GM21515 (cell line): ENCODE results near the gene SATB2.

Experiments
- ATAC-seq: cut with Tn5 transposase; IDR thresholded peaks from one replicate; pipeline ENCODE4 v1.9.1; 2021; ENCODE audit not compliant: unreplicated experiment

The SATB2 gene

GRCh38 chr2:199457147-199458008 lies at the start of gene SATB2:
Gene SATB2 (minus strand): TSS chr2:199457939. CDS start chr2:199456037, 1,902 bp downstream.
- ATAC-seq: no peak

GRCh38 chr2:199505755-199506403 lies 48.1 kb upstream of the SATB2 start:
- ATAC-seq: no peak

DNA sequence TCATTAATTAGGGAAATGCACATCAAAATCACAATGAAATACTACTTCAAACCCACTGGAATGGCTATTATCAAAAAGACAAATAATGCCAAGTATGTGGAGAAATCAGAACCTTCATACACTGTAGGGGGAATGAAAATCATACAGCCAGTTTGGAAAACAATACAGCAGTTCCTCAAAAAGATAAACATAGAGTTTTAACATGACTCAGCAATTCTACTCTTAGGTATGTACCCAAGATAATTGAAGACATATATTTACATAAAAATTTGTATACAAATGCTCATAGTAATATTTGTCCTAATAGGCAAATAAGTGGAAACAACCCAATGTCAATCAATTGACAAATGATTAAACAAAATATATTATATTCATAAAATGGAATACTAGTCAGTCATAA lies 45.4 kb upstream of the SATB2 start:
- no peak for ATAC-seq

- ATAC-seq: no peak
These were observed 41.3 kb upstream of the SATB2 start for GRCh38 chr2:199499005-199499404.

GRCh38 chr2:199495147-199495546 lies 37.4 kb upstream of the SATB2 start:
- no peak for ATAC-seq

DNA sequence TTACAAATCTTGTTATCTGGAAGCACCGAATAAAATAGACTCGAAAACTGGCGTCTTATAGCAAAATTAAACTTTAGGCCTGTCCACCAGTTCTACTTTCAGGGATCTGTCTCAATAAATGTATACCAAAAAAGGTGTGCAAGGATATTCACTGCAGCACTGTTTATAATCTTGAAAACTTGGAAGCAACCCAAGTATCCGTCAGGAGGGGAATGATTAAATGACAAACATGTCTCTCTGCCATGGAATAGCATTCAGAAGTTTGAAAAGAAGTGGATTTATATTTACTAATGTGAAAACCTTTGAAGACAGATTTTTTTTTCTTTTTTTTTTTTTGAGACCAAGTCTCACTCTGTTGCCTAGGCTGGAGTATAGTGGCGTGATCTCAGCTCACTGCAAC lies 32.3 kb upstream of the SATB2 start:
- no peak for ATAC-seq

GRCh38 chr2:199488772-199489400 lies 31.1 kb upstream of the SATB2 start:
- no peak for ATAC-seq

DNA sequence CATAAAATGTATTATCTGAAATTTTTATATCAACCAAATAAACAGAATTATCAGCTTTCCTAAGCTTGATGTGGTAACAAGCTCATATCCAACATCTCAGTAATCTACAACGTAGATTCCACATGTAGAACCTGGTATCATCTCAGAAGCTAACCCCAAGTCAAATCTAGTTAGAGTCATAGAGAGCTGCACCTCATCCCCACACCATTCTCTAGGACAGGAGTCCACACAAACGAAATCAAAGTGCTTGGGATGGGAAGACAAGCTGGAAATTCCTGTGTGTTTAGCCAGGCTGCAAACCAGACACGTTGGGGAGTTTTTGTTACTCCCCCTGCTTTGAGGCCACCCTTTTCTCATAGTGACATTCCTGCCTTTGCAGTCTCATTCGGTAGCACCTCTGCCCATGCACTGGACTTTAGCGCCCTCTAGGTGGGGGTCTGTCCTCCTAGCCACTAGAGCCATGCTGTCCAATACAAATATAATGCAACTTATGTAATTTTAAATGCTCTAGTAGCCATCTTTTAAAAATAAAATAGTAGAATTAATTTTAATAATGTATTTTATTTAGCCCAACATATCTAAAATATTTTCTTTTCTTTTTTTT lies 28.1 kb upstream of the SATB2 start:
- peak; percentile 66 for ATAC-seq

DNA sequence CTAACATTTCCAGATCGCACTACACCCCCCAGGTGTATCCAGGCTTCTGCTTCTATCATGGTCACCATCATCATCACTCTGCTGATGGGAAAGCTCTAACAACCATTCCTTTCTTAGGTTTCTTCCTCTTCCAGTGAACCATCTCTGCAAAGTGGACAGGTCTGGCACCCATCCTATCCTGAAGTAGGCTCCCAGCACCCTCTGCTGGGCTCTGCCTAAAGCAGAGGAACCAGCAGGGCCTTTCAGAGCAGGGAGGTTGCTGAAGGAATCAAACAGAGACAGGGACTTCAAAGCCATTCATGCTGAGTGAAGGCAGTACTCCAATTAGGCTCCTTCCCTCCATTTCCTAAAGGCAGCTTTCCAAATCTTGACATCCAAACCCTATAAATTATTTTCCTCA lies 27.2 kb upstream of the SATB2 start:
- no peak for ATAC-seq

DNA sequence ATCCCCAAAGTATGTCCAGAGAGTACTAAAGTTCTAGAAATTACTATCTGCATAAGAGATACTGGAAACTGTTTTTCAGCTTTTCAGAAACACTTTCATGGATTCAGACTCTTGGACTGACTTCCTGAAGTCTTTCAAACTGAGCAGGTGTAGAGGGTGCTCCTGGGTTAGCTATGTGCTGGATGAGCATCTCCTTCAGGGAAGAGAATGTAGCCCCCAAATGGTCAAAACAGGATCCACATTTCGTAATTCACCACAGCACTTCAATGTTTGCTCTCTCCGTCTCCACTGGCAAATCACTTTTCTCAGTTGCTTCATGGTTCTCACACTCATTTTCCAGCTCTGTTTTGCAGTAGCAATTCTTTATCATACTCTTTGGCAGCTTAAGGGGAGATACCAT lies 23.2 kb upstream of the SATB2 start:
- no peak for ATAC-seq

GRCh38 chr2:199477277-199477834 lies 19.6 kb upstream of the SATB2 start:
- no peak for ATAC-seq

- peak; percentile 78 for ATAC-seq
These were observed 13.8 kb upstream of the SATB2 start for GRCh38 chr2:199471443-199472057.

DNA sequence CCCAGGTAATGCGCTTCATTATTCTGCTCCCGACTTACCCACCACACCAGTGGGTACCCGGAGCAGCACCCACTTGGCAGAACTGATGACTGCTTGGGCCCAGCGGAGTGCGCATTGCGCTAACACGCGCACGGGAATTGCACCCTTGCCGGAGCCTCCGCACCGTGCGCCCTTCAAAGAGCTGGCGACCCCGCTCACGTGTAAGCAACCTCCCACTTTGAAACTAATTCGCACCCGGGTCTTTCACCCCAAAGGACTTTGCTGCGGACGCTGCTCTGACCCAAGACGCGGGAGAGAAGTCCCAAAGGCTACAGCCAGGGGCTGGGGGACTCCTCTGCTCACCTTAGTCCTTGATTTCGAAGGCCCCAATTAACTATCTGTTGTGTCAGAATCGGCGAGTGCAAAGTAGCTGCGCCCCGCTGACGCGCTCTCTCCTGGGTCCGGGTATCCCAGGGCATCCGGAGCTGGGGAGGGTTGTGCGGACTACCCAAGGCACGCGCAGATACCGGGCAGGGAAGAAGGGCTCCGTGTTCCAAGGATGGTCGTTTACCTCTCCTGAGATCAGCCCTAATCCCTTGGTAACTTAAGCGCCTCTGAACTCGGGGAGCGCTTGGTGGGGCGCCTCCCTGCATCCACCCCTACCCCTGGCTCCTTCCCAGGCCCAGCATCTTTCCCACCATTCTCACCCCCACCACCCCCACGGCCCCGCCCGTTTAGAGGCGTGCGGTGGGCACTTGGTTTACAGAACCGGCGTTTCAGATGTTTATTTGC lies 13.1 kb upstream of the SATB2 start:
- no peak for ATAC-seq

DNA sequence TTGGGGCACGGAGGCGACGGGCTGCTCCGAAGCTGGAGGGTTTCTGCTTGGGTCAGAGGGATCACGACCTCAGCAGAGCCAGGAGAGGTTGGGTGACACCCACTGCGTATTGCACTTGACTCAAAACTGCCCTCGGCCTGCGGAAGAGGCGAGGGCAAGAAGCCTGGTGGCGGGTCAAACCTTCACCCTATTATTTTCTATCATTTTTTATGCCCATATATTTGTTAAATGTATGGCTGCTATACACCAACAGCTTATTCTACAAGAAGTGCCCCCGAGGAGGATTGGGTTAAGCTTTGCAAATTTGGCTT lies 12.6 kb upstream of the SATB2 start:
- ATAC-seq: no peak

DNA sequence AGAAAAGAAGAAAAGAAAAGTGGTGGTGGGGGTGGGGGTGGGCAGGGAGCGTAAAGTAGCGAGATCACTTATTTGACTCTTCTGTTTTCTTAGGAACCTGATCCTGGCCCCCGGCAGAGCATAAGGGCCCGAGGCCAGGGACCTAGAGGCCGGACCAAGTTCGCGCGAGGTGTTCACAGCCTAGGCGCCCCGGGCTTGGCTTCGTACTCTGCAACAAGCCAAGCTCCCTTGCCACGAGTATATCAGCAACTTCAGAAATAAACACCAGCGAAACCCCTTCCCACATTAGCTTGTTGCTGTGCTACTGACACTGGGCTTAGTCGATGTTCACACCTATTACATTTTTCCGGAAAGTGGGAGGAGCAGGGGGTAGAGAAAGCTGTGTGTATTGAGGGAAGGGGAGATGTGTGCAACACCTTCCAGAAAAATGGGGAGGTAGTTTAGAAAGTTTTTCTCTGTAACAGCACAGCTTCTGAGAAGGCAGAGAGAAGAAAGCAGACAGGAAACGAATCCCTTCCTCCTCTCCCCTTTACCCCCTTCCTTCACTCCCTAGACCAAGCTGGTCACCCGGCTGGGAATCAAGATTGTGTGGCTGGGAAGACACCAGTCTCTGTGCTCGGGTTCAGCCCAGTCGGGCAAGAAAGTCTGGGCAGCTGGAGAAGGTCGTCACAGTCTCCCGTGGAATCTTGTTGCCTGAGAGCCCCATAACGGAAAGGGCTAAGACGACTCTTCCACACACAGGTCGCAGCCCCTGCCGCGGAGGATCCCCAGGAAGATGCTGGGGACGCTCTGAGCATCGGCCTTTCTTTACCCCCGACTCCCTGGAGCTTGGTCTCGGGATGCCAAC lies 12.0 kb upstream of the SATB2 start:
- ATAC-seq: no peak

- ATAC-seq: no peak
These were observed 11.1 kb upstream of the SATB2 start for GRCh38 chr2:199468561-199469513.

- ATAC-seq: no peak
These were observed 9.5 kb upstream of the SATB2 start for GRCh38 chr2:199467066-199467822.

GRCh38 chr2:199466692-199467065 lies 8.9 kb upstream of the SATB2 start:
- no peak for ATAC-seq
